Activated CD8-positive, alpha-beta memory T cell treated with anti-CD3 and anti-CD28 coated beads for 36 hours (primary cell): Measurements from ENCODE around the gene TNN. TPM values are rescaled to one million over a fixed set of nuclear protein-coding genes. Genes with fewer than 3 reads are reported as not detected.

ENCODE experiments used
- CTCF ChIA-PET: fragments of 350-600 bp; sonication (Branson Sonifier 250); formaldehyde crosslinking; loops from one replicate; lab custom pipeline; 2021; ENCODE audit warnings: antibody characterized with exemption; lab: Charles Lee
- POLR2A ChIA-PET: fragments of 350-600 bp; sonication (Branson Sonifier 250); formaldehyde crosslinking; loops from one replicate; lab custom pipeline; 2021; ENCODE audit warnings: antibody characterized with exemption; lab: Charles Lee
- total RNA-seq, 2 experiments: library from RNA; stranded (reverse); gene quantifications; one replicate each; pipeline ENCODE4 v1.2.3, GENCODE V29; 2021

TNN gene
- total RNA-seq, 2 experiments from 2014 or later, result 0.04 TPM; not detected in 1

GRCh38 chr1:175158170-175158591 is 90.5 kb downstream of the TNN start:
- CTCF ChIA-PET, result interaction anchor here (1.0 to 4.1 kb wide), 2 partner anchors 30 to 160 kb away, joined by 3 to 54 read pairs; no protein-coding TSS in a partner anchor
- POLR2A ChIA-PET, result no interaction called here

- CTCF ChIA-PET, result no interaction called here
- POLR2A ChIA-PET, result no interaction called here
Measured at GRCh38 chr1:175162955-175163354, 95.3 kb downstream of the TNN start.

- ChIA-PET POLR2A (no interaction called here), CTCF (interaction anchor here (3.1 kb wide), 1 partner anchor 11 kb away, joined by 12 read pairs; no protein-coding TSS in a partner anchor)
Measured at GRCh38 chr1:175163702-175164101, 96.1 kb downstream of the TNN start.

- POLR2A ChIA-PET, result no interaction called here
- CTCF ChIA-PET, result interaction anchor here (1.8 to 3.1 kb wide), 2 partner anchors 10 to 12 kb away, joined by 6 to 12 read pairs; no protein-coding TSS in a partner anchor
Measured at GRCh38 chr1:175164751-175165150, 97.1 kb downstream of the TNN start.

- ChIA-PET POLR2A (no interaction called here), CTCF (no interaction called here)
Measured at GRCh38 chr1:175166746-175167145, 99.1 kb downstream of the TNN start.

- ChIA-PET CTCF (no interaction called here), POLR2A (no interaction called here)
Measured at GRCh38 chr1:175167861-175168260, 100.2 kb downstream of the TNN start.

- ChIA-PET CTCF (interaction anchor here (1.1 to 2.5 kb wide), 2 partner anchors 14 to 17 kb away, joined by 3 to 9 read pairs; no protein-coding TSS in a partner anchor), POLR2A (no interaction called here)
Measured at GRCh38 chr1:175168782-175169181, 101.1 kb downstream of the TNN start.

- POLR2A ChIA-PET, result no interaction called here
Measured at GRCh38 chr1:175169286-175170018, 101.8 kb downstream of the TNN start.

GRCh38 chr1:175171036-175171913 is 103.6 kb downstream of the TNN start:
- POLR2A ChIA-PET, result no interaction called here

More at GRCh38 chr1:175169286-175170018, 101.8 kb downstream of the TNN start:
- CTCF ChIA-PET, result interaction anchor here (0.9 to 2.5 kb wide), 3 partner anchors 14 to 140 kb away, joined by 3 to 9 read pairs (median 3); no protein-coding TSS in a partner anchor

GRCh38 chr1:175172503-175172902 is 104.9 kb downstream of the TNN start:
- CTCF ChIA-PET, result no interaction called here
- POLR2A ChIA-PET, result no interaction called here

More at GRCh38 chr1:175171036-175171913, 103.6 kb downstream of the TNN start:
- CTCF ChIA-PET, result interaction anchor here (1.1 to 2.5 kb wide), 2 partner anchors 16 to 19 kb away, joined by 5 to 9 read pairs; no protein-coding TSS in a partner anchor

- ChIA-PET CTCF (interaction anchor here (1.0 to 1.9 kb wide), 3 partner anchors 18 to 24 kb away, joined by 3 to 5 read pairs (median 4); no protein-coding TSS in a partner anchor), POLR2A (no interaction called here)
Measured at GRCh38 chr1:175173531-175173930, 105.9 kb downstream of the TNN start.

GRCh38 chr1:175174309-175175102 is 106.9 kb downstream of the TNN start:
- ChIA-PET POLR2A (no interaction called here), CTCF (interaction anchor here (1.1 to 1.9 kb wide), 2 partner anchors 19 to 24 kb away, joined by 3 to 5 read pairs; no protein-coding TSS in a partner anchor)

- CTCF ChIA-PET, result interaction anchor here (0.6 kb wide), 1 partner anchor 152 kb away, joined by 3 read pairs; no protein-coding TSS in a partner anchor
- POLR2A ChIA-PET, result no interaction called here
Measured at GRCh38 chr1:175176246-175176645, 108.6 kb downstream of the TNN start.

GRCh38 chr1:175178056-175178455 is 110.4 kb downstream of the TNN start:
- POLR2A ChIA-PET, result no interaction called here

GRCh38 chr1:175178456-175178855 is 110.8 kb downstream of the TNN start:
- POLR2A ChIA-PET, result no interaction called here

More at GRCh38 chr1:175178056-175178455, 110.4 kb downstream of the TNN start:
- CTCF ChIA-PET, result interaction anchor here (0.8 to 0.9 kb wide), 2 partner anchors 10 to 23 kb away, joined by 3 read pairs; no protein-coding TSS in a partner anchor

GRCh38 chr1:175179837-175180590 is 112.4 kb downstream of the TNN start:
- CTCF ChIA-PET, result interaction anchor here (0.8 kb wide), 1 partner anchor 9 kb away, joined by 4 read pairs; no protein-coding TSS in a partner anchor
- POLR2A ChIA-PET, result no interaction called here

More at GRCh38 chr1:175178456-175178855, 110.8 kb downstream of the TNN start:
- CTCF ChIA-PET, result interaction anchor here (0.8 to 0.9 kb wide), 2 partner anchors 10 to 23 kb away, joined by 3 read pairs; no protein-coding TSS in a partner anchor

- POLR2A ChIA-PET, result no interaction called here
- CTCF ChIA-PET, result no interaction called here
Measured at GRCh38 chr1:175182201-175182746, 114.6 kb downstream of the TNN start.
